Activated effector memory CD4-positive, alpha-beta T cell treated with Interleukin-2 at 50 U/mL for 16 hours (primary cell): Measurements from ENCODE around the gene SMIM26.
"Not testable (repeated sequence)": the region's sequence is repeated elsewhere in the genome, so short reads cannot be mapped to it uniquely, and the experiment has no call there.

Experiments
- DNase-seq: peaks from one replicate; pipeline ENCODE4 v3.0.0-alpha.2; 2020

The SMIM26 gene

DNA sequence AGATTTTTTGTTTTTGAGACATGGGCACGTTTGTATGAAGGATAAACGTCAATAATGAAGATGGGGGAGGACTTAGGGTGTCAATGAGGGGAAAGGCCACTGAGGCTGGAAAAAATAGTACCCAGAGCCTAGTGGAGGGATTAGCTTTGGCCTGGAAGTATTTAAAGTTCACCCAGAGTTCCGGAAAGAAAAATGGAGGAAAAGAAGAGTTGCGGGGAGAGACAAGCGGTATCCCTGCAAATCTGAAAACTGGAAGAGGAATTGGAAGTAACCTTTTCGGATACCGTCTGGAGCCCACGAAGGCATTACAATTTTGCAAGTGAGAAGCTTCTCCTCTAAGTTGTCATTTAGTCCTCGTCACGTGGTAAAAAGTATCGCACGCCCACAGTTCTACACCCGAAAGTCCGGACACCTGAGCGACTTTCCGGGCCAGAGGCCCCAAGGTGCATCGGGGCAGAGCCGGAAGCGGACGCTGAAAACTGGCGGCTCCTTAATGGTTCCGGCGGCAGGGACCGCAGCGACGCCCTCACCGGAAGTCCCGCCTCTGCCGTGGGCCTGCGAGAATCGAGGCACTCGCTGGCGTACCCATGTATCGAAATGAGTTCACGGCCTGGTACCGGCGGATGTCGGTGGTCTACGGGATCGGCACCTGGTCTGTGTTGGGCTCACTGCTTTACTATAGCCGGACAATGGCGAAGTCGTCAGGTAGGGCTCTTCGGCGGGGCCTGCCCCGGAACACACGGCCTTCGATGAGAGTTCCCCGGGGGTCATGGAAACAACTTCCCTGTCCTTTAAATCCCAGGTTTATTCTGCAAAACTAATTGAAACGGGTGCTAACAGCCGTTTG is at the start of gene SMIM26:
SMIM26 (plus strand) TSS at position 541 of the 847 bp plus-strand sequence; CDS start at position 588, 47 bp downstream.
- peak; percentile 92 for DNase-seq

- not testable (repeated sequence) for DNase-seq
Measured at GRCh38 chr20:18522066-18522465, 45.2 kb upstream of the SMIM26 start.

DNA sequence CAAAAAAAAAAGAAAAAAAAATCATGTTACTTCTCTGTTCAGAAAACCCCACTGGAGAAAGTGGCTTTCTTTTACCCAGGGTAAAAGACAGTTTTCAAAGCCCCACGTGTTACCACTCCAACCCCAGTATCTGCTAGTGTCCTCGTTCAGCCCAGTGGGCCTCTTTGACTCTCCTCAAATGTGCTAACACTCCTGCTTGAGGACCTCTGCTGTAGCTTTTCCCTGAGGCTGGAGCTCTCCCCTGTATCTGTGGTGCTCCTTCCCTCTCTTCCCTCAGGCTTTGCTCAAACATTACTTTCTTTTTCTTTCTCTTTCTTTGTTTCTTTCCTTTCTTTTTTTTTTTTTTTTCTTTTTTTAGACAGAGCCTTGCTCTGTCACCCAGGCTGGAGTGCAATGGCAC is 44.2 kb upstream of the SMIM26 start:
- no peak for DNase-seq

DNA sequence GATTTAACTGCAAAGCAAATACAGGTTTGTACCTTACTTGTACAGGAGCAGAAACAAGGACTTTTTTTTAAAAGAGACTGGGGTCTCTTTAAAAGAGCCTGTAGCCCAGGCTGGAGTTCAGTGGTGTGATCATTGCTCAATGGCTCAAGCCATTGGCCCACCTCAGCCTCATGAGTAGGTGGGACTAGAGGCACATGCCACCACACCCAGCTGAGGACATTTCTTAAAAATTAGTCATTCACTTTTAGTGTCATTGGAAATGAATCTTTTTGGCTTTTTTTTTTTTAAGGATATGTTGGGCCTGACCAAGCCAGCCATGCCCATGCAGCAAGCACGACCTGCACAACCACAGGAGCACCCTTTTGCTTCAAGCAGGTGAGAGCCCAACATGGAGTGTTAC is 42.6 kb upstream of the SMIM26 start:
- no peak for DNase-seq

DNA sequence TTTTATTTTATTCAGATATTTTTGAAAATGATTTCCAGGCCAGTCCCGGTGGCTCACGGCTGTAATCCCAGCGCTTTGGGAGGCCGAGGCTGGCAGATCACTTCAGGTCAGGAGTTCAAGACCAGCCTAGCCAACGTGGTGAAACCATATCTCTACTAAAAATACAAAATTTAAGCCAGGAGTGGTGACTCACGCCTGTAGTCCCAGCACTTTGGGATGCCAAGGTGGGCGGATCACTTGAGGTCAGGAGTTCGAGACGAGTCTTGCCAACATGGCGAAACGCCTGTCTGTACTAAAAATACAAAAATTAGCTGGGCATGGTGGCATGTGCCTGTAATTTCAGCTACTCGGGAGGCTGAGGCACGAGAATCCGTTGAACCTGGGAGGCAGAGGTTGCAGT is 40.5 kb upstream of the SMIM26 start:
- DNase-seq, result not testable (repeated sequence)

GRCh38 chr20:18527339-18527738 is 39.9 kb upstream of the SMIM26 start:
- DNase-seq, result no peak

GRCh38 chr20:18527836-18528235 is 39.4 kb upstream of the SMIM26 start:
- DNase-seq, result no peak

DNA sequence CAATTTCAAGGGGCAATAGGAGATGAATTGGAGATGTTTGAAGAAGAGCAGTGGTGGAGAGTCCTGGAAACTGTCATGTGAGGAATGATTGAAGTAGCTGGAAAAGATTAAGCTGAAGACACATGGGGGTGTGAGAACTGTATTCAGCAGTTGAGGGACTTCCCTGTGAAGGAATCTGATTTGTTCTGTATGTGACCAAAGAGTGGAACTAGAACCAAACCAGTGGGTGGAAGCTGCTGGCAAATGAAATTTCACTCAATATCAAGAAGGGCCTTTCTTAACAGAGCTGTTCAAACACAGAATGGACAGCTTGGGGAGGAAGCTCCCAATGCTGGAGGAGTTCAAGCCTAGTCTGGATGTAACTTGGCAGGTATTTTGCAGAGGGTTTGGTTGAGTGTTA is 38.2 kb upstream of the SMIM26 start:
- DNase-seq, result no peak

- DNase-seq, result no peak
Measured at GRCh38 chr20:18532626-18533025, 34.6 kb upstream of the SMIM26 start.

DNA sequence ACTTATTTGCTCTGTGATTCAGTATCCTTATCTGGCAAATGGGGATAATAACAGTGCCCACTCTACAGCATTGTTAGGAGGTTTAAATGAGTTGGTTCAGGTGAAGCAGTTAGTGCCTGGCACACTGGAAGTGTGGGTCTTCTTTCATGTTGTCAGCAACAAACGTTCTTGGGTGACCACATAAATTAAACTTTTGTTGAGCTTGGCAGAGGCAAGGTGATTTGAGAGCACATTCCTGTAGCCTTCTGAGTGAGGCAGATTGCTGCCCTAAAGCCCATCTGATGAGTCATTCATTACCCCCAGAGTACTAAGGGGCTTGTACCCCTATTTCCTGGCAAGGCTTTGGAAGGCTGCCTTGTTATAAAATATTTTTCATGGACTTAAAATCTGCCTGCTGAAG is 33.7 kb upstream of the SMIM26 start:
- DNase-seq, result no peak

DNA sequence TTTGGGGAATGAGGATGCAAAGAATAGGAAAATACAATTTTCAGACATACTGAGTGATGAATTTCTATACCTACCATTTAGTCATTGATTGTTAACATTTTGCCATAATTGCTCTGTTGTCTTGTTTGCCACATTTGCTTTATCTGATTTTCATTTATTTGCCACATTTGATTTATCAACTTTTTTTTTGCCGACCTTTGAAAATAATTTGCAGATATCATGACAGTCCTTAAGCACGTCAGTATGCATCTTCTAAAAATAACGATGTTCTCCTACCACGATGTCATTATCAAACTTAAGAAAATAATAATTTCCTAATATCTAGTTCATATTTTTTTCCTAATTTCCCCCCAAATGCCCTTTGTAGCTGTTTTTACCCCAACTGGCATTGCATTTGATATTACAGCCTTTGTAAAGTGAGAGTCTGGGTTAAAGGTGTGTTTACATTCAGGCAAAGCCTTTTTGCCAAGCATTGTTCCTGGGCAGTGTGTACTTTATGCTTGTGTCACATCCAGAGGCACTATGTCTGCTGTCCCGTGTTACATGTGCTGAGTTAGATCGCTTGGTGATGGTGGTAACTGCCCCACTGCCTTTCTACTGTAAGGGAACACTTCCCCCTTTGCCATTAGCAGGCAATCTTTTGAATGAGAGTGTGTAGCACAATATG is 33.1 kb upstream of the SMIM26 start:
- no peak for DNase-seq

- no peak for DNase-seq
Measured at GRCh38 chr20:18537651-18538050, 29.6 kb upstream of the SMIM26 start.

DNA sequence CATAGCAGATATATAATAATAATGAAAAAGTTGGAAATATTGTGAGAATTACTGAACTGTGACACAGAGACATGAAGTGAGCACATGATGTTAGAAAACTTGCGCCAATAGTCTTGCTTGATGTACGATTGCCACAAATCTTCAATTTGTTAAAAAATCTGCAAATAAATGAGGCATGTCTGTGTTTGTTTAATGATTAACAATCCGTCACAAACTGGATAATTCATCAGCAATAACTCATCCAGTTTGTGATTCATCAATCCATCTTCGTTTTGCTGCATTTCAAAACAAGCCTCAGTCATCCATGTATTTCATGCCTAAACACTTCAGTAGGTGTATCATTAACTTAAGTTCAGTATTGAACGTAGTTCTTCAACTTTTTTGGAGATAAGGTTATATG is 25.5 kb upstream of the SMIM26 start:
- DNase-seq, result no peak

DNA sequence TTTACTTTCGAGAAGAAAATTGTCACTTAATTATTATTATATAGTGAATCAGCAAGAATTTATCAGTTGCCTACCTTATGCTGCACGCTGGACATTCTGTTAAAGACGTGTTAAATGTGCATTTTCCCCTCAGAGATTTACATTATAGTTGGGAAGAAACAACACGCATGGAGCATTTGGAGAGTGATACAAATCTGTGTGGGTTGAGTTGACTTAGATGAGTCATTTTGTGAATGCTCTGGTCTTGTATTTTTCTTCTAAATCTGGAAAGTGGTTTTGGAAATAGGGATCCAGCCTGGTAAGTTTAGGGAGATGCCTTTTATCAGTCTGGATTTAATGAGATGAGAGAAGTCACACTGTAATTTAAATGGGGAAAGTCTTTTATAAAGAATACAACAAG is 24.0 kb upstream of the SMIM26 start:
- no peak for DNase-seq

DNA sequence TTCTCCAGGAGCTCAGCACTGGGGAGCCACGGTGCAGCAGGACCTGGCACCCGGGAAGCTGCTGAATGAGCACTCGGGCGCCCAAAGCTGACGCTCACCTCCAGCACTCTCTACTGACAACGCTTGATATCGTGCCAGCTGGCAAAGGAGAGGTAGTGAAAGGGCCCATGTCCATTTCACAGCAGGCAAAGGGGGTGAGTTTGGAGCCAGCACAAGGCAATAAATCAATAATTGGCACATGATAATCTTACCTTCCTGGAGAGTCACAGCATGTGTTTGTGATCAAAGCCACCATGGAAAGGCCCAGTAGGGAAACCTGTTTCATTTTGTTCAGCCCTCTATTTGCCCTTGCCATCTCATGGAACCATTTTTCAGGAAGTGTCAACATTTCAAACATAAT is 23.3 kb upstream of the SMIM26 start:
- DNase-seq, result no peak

GRCh38 chr20:18545566-18545965 is 21.7 kb upstream of the SMIM26 start:
- no peak for DNase-seq

GRCh38 chr20:18548465-18548864 is 18.8 kb upstream of the SMIM26 start:
- no peak for DNase-seq

DNA sequence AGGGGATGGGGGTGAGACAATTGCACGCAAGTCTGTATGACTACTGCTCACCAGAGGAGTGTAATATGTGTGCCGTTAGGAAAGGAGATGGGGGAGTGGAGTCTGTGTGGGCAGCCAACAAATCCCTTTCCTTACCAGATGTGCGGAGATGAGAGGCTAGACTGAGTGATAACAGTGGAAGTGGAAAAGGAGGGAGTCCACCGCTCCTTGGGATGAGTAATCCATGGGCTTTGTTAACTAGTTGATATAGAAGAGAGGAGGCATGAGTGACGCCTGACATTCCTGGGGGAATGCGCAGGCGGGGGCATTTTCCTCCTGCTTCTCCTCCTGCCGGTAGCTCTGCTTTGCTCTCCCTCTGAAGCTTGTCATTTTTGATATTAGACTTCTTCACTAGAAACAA is 13.5 kb upstream of the SMIM26 start:
- DNase-seq, result no peak

DNA sequence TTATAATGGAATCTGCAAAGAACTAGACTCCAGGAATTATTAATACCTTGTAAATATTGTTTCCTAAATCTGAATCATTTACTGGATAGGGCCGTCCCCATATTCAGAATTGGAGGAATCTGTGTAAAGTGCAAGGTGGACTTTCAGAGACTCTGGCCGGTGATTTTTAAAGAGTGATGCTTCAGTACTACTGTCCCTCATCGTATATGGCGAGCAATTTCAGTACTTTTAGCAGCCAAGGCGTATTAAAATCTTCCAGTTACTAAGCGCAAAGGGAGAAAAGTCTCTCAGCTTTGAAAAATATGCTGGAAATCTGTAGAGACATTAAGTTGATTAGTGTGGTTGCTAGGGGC is 483 bp downstream of the SMIM26 start:
- no peak for DNase-seq

GRCh38 chr20:18571009-18571408 is 3.8 kb downstream of the SMIM26 start:
- DNase-seq, result no peak

- no peak for DNase-seq
Measured at GRCh38 chr20:18571578-18571977, 4.3 kb downstream of the SMIM26 start.

GRCh38 chr20:18577942-18578341 is 10.7 kb downstream of the SMIM26 start:
- DNase-seq, result no peak

DNA sequence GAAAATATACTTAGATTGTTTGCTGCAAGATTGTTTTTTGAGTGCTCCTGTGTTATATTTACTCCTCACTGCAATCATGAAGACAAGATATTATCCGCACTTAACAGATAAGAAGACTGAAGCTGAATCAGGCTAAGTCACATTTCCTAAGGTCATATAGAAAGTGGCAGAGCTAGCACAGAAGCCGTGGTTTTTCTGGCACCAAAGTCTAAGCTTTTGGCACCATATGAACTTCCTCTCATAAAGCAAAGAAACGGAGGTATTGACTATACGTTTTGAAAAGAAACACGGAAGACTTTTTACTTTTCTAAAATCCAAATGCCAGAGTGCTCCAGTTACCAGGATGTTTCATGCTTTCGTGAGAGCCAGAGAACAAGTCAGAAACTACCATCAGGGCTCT is 11.3 kb downstream of the SMIM26 start:
- no peak for DNase-seq

GRCh38 chr20:18580012-18580411 is 12.8 kb downstream of the SMIM26 start:
- no peak for DNase-seq

- DNase-seq, result no peak
Measured at GRCh38 chr20:18585134-18585533, 17.9 kb downstream of the SMIM26 start.
